ENCODE results near the gene SCAMP2.

DNA sequence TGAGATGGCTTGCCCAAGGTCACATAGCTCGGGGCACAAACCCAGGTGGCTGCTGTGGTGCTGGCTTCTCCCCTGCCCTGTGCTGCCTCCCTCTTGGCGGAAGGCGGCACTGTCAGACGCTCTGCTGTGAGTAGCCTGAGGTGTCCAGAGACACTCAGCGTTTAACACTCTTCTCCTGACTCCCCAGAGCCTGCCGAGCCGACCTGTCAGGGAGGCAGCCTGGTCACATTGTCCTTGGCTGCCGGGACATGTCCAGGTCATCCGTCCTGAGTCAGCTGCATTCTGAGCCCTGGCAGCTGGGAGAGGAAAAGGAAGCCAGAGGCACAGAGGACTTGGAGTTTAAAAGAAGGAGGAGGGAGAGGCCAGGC lies 55.8 kb downstream of the SCAMP2 start:
- TF ChIP-seq, protein P1, sequence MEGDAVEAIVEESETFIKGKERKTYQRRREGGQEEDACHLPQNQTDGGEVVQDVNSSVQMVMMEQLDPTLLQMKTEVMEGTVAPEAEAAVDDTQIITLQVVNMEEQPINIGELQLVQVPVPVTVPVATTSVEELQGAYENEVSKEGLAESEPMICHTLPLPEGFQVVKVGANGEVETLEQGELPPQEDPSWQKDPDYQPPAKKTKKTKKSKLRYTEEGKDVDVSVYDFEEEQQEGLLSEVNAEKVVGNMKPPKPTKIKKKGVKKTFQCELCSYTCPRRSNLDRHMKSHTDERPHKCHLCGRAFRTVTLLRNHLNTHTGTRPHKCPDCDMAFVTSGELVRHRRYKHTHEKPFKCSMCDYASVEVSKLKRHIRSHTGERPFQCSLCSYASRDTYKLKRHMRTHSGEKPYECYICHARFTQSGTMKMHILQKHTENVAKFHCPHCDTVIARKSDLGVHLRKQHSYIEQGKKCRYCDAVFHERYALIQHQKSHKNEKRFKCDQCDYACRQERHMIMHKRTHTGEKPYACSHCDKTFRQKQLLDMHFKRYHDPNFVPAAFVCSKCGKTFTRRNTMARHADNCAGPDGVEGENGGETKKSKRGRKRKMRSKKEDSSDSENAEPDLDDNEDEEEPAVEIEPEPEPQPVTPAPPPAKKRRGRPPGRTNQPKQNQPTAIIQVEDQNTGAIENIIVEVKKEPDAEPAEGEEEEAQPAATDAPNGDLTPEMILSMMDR (IDR thresholded peaks at IDR 0.05), result no peak
- TF ChIP-seq POLR2A (IDR thresholded peaks at IDR 0.05), result no peak
